Dendritic cell treated with granulocyte-macrophage colony-stimulating factor and Interleukin-4, amounts not matched to agents 40 ng/mL and 50 ng/mL, for 4 days (primary cell): ENCODE results near the gene IYD.

Experiments used
- H3K27ac Mint-ChIP-seq: one replicate; pipeline ENCODE4 v1.8.0; 2022; ENCODE audit warnings: mild to moderate bottlenecking, mixed read lengths
- H3K27me3 Mint-ChIP-seq: one replicate; pipeline ENCODE4 v1.8.0; 2022; ENCODE audit warnings: mild to moderate bottlenecking, mixed read lengths
- H3K36me3 Mint-ChIP-seq: one replicate; pipeline ENCODE4 v1.8.0; 2022; ENCODE audit warnings: low read depth, mixed read lengths
- H3K4me1 Mint-ChIP-seq: one replicate; pipeline ENCODE4 v1.8.0; 2022; ENCODE audit warnings: low read depth, mixed read lengths
- H3K4me3 Mint-ChIP-seq: one replicate; pipeline ENCODE4 v1.8.0; 2022; ENCODE audit warnings: mild to moderate bottlenecking, moderate library complexity, mixed read lengths
- H3K9me3 Mint-ChIP-seq: one replicate; pipeline ENCODE4 v1.8.0; 2022; ENCODE audit warnings: mixed read lengths
- intact Hi-C: fragments of 100-400 bp; cut with micrococcal nuclease; formaldehyde crosslinking; loops from one replicate; pipeline ENCODE4 v1.15.0; 2022

IYD gene, protein sequence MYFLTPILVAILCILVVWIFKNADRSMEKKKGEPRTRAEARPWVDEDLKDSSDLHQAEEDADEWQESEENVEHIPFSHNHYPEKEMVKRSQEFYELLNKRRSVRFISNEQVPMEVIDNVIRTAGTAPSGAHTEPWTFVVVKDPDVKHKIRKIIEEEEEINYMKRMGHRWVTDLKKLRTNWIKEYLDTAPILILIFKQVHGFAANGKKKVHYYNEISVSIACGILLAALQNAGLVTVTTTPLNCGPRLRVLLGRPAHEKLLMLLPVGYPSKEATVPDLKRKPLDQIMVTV

DNA sequence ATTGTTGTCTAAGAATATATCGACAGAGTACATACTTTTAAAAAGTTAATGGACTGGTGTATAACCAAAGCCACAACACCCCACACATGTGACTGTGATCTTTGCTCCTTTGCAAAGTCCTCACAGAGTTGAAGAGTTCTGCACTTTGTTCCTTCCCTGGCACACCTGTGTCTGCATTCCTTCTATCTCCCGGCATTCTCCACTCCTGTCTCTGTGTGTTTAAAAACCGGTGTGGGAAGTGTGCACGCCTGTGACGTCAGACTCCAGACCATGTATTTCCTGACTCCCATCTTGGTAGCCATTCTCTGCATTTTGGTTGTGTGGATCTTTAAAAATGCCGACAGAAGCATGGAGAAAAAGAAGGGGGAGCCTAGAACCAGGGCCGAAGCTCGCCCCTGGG lies at the start of gene IYD:
IYD (plus strand) TSS at position 251 of the 400 bp plus-strand sequence; CDS start at position 271, 20 bp downstream.
- Mint-ChIP-seq H3K27me3 (no peaks in the 10 kb centered on the region), H3K9me3 (no peaks in the 10 kb centered on the region), H3K27ac (no peak within 1 kb of the TSS), H3K4me3 (no peak within 1 kb of the TSS), H3K4me1 (no peaks in the 10 kb centered on the region), H3K36me3 (no peaks in the 10 kb centered on the region)
- intact Hi-C loops: no loop called here

- no peak overlapping the region for H3K27ac Mint-ChIP-seq
- no peaks in the 10 kb centered on the region for H3K36me3 Mint-ChIP-seq
Measured at GRCh38 chr6:150319924-150320323, 48.9 kb upstream of the IYD start.

GRCh38 chr6:150320442-150320841 lies 48.4 kb upstream of the IYD start:
- Mint-ChIP-seq H3K4me1 (no peaks in the 10 kb centered on the region), H3K4me3 (no peak overlapping the region), H3K27ac (no peak overlapping the region), H3K27me3 (peaks cover 2% of the 10 kb centered on the region), H3K9me3 (no peaks in the 10 kb centered on the region), H3K36me3 (no peaks in the 10 kb centered on the region)
- intact Hi-C loops: no loop called here

More at GRCh38 chr6:150319924-150320323, 48.9 kb upstream of the IYD start:
- H3K4me3 Mint-ChIP-seq: no peak overlapping the region
- H3K27me3 Mint-ChIP-seq: peaks cover 3% of the 10 kb centered on the region
- H3K9me3 Mint-ChIP-seq: no peaks in the 10 kb centered on the region
- H3K4me1 Mint-ChIP-seq: no peaks in the 10 kb centered on the region
- intact Hi-C loops: no loop called here

- H3K36me3 Mint-ChIP-seq: no peaks in the 10 kb centered on the region
- H3K9me3 Mint-ChIP-seq: no peaks in the 10 kb centered on the region
- intact Hi-C loops: no loop called here
- H3K27ac Mint-ChIP-seq: no peak overlapping the region
- no peak overlapping the region for H3K4me3 Mint-ChIP-seq
- no peaks in the 10 kb centered on the region for H3K4me1 Mint-ChIP-seq
- no peaks in the 10 kb centered on the region for H3K27me3 Mint-ChIP-seq
Measured at GRCh38 chr6:150322466-150322871, 46.3 kb upstream of the IYD start.

GRCh38 chr6:150323205-150323604 lies 45.6 kb upstream of the IYD start:
- Mint-ChIP-seq H3K9me3 (no peaks in the 10 kb centered on the region), H3K27me3 (no peaks in the 10 kb centered on the region), H3K4me3 (no peak overlapping the region), H3K4me1 (no peaks in the 10 kb centered on the region), H3K36me3 (no peaks in the 10 kb centered on the region), H3K27ac (no peak overlapping the region)
- intact Hi-C loops: no loop called here

DNA sequence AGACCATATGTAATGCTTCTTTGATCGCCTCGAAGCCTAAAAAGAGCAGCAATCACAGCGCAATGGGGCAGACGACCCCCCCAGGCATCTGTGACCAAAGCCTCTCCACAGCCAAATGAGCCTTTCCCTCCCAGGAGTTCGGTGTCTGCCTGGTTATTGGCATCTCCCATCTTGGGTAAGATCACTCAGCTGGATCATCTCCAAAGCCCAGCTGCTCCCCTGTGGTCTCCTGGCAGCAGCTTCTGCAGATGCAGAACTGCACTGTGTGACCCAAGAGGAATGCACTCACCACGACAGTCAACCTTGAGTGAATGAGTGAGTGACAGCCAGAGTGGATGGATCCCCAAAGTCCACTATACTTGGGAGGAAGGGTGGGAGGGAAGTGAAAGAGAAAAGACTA lies 44.8 kb upstream of the IYD start:
- Mint-ChIP-seq H3K36me3 (no peaks in the 10 kb centered on the region), H3K27me3 (no peaks in the 10 kb centered on the region), H3K4me1 (no peaks in the 10 kb centered on the region), H3K4me3 (no peak overlapping the region), H3K27ac (no peak overlapping the region), H3K9me3 (no peaks in the 10 kb centered on the region)
- intact Hi-C loops: no loop called here

GRCh38 chr6:150325066-150325772 lies 43.6 kb upstream of the IYD start:
- Mint-ChIP-seq H3K4me1 (no peaks in the 10 kb centered on the region), H3K4me3 (no peak overlapping the region), H3K27me3 (no peaks in the 10 kb centered on the region), H3K36me3 (no peaks in the 10 kb centered on the region), H3K27ac (no peak overlapping the region), H3K9me3 (no peaks in the 10 kb centered on the region)
- intact Hi-C loops: no loop called here

GRCh38 chr6:150327117-150327774 lies 41.6 kb upstream of the IYD start:
- H3K9me3 Mint-ChIP-seq: no peaks in the 10 kb centered on the region
- intact Hi-C loops: no loop called here
- H3K27me3 Mint-ChIP-seq: no peaks in the 10 kb centered on the region
- H3K4me1 Mint-ChIP-seq: no peaks in the 10 kb centered on the region
- H3K36me3 Mint-ChIP-seq: no peaks in the 10 kb centered on the region
- H3K4me3 Mint-ChIP-seq: no peak overlapping the region
- H3K27ac Mint-ChIP-seq: no peak overlapping the region

DNA sequence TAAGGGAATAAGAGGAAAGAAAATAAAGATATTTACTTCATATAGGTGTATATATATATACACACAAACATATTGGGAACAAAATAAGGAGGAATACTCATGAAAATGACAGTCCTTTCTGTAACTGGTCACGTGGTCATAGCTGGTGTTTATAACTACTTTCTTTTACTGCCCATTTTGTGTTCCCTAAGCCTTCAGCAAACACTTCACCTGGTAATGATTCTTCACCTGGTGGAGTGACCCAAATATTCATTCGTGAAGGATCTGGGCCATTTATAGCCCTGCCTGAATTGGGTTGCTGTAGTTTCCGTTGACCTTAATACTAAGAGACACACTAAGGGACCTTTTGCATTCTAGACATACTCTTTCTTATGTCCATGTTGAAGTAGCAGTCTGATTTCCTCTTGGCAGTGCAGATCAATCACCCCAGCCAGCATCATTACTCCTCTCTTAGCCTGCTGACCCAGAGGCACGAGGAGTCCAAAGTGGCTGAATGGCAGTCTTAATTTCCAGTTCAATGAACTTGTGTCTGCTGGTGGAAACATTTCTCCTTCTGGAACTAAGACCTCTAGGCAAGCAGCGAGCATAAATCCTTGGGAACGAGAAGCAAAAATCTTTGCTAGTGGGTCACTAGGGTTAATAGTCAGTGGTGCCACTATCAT lies 39.9 kb upstream of the IYD start:
- peaks cover 1% of the 10 kb centered on the region for H3K27me3 Mint-ChIP-seq
- no peak overlapping the region for H3K27ac Mint-ChIP-seq
- no peaks in the 10 kb centered on the region for H3K36me3 Mint-ChIP-seq
- intact Hi-C loops: no loop called here
- no peak overlapping the region for H3K4me3 Mint-ChIP-seq
- H3K4me1 Mint-ChIP-seq: no peaks in the 10 kb centered on the region
- H3K9me3 Mint-ChIP-seq: no peaks in the 10 kb centered on the region

GRCh38 chr6:150331344-150331743 lies 37.5 kb upstream of the IYD start:
- no peaks in the 10 kb centered on the region for H3K36me3 Mint-ChIP-seq
- peaks cover 2% of the 10 kb centered on the region for H3K27me3 Mint-ChIP-seq
- intact Hi-C loops: no loop called here
- no peaks in the 10 kb centered on the region for H3K9me3 Mint-ChIP-seq
- no peak overlapping the region for H3K27ac Mint-ChIP-seq
- H3K4me1 Mint-ChIP-seq: no peaks in the 10 kb centered on the region
- H3K4me3 Mint-ChIP-seq: no peak overlapping the region

GRCh38 chr6:150332939-150333584 lies 35.8 kb upstream of the IYD start:
- Mint-ChIP-seq H3K27ac (no peak overlapping the region), H3K27me3 (peaks cover 5% of the 10 kb centered on the region), H3K4me3 (no peak overlapping the region), H3K4me1 (no peaks in the 10 kb centered on the region), H3K36me3 (no peaks in the 10 kb centered on the region), H3K9me3 (no peaks in the 10 kb centered on the region)
- intact Hi-C loops: no loop called here

DNA sequence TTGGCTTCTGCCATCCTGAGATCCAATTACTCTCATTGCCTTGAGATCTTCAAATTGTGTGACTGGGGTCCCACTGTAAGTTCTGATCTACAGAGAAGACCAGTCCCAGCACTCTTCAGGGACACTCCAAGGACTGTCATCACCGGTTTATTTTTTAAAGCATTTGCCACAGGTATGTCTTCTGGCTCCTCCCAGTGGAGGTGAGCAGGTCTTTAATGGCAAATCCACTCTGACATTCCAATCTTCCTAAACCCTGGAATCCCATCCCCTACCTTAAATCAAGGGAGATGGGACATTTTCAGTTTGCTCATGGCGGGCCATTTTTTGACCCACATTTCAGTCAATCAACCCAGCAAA lies 35.2 kb upstream of the IYD start:
- Mint-ChIP-seq H3K9me3 (no peaks in the 10 kb centered on the region), H3K27me3 (peaks cover 5% of the 10 kb centered on the region), H3K4me3 (no peak overlapping the region), H3K4me1 (no peaks in the 10 kb centered on the region), H3K36me3 (no peaks in the 10 kb centered on the region), H3K27ac (no peak overlapping the region)
- intact Hi-C loops: no loop called here

GRCh38 chr6:150334790-150335783 lies 33.7 kb upstream of the IYD start:
- no peaks in the 10 kb centered on the region for H3K36me3 Mint-ChIP-seq
- H3K9me3 Mint-ChIP-seq: no peaks in the 10 kb centered on the region
- intact Hi-C loops: loop anchor here (1.0 to 5.0 kb wide), 2 partner anchors 255 to 482 kb away; no protein-coding TSS in a partner anchor
- peaks cover 5% of the 10 kb centered on the region for H3K27me3 Mint-ChIP-seq
- H3K4me3 Mint-ChIP-seq: no peak overlapping the region
- H3K27ac Mint-ChIP-seq: no peak overlapping the region
- H3K4me1 Mint-ChIP-seq: no peaks in the 10 kb centered on the region
